ENCODE results near the gene TMEM185B. TPM values are rescaled to one million over a fixed set of nuclear protein-coding genes. Genes with fewer than 3 reads are reported as not detected.

TMEM185B gene
- total RNA-seq, 1 donor from 2014 or later = 22.4 TPM

DNA sequence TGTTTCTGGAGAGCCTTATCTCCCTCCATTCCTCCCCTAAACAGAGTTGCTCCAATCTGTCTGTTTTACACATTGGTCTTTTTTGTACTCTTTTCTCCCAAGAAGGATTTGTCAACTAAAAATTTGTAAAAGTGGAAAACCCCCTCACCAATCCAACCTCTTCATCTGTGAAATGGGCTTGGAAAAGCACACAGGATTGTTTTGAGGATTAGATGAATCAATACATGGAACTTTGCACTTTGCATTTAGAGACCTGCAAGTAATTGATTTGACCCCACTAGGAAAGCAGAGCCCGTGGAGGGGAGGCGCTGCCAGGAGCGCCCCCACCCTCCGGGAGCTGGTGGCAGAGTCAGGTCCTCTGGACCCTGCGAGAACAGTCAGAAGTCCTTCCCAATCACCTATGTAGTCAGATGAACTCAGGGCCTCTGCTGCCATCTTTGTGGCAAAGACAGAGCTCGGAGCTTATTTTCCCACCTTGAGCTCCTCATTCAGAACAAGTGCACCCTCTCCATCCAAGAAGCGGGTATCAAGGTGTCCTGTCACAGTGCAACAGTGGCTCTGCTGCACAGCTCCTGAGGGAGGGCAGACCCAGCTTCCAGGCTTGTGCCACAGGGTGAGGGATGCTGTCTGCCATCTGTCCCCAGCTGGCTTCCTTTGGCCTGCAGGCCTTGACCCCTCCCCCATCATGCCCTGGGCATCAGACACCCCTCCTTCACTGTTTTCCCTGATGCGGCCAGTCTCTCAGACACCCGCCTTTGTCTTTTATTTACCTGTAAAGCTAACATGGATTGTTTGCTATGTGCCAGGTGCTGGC is 1.7 kb upstream of the TMEM185B start:
- Mint-ChIP-seq H3K27ac (ENCODE audit: unreplicated experiment) (no peak overlapping the region), H3K36me3 (ENCODE audit: low read depth) (peaks cover 18% of the 10 kb centered on the region), H3K4me1 (peaks cover 25% of the 10 kb centered on the region), H3K4me3 (peak overlapping the region; percentile 86), H3K9me3 (no peaks in the 10 kb centered on the region), H3K27me3 (ENCODE audit: low read depth) (peaks cover 31% of the 10 kb centered on the region)
- TF ChIP-seq, protein P1, sequence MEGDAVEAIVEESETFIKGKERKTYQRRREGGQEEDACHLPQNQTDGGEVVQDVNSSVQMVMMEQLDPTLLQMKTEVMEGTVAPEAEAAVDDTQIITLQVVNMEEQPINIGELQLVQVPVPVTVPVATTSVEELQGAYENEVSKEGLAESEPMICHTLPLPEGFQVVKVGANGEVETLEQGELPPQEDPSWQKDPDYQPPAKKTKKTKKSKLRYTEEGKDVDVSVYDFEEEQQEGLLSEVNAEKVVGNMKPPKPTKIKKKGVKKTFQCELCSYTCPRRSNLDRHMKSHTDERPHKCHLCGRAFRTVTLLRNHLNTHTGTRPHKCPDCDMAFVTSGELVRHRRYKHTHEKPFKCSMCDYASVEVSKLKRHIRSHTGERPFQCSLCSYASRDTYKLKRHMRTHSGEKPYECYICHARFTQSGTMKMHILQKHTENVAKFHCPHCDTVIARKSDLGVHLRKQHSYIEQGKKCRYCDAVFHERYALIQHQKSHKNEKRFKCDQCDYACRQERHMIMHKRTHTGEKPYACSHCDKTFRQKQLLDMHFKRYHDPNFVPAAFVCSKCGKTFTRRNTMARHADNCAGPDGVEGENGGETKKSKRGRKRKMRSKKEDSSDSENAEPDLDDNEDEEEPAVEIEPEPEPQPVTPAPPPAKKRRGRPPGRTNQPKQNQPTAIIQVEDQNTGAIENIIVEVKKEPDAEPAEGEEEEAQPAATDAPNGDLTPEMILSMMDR (conservative IDR thresholded peaks at IDR 0.05) = no peak
- no peak for DNase-seq (ENCODE audit: low read depth, low spot score)

DNA sequence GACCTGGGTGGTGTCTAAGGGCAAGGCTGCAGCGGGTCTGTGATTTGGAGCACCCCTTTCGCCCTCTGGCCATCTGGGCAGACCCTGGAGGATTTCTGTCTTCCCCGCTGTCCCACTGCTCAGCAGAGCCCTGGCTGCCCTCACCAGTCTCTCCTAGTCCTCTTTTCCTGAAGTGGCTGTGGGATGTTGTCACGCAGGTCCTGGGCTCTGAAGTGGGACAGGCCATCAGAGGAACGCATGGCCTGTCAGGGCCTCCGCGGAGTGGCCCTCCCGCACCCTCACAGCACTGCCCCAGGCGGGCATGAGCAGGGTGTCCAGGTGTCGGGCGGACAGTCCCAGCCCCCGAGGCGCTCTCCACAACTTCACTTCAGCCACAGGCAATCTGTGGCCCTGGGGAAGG is 1.1 kb upstream of the TMEM185B start:
- Mint-ChIP-seq H3K27me3 (ENCODE audit: low read depth) (peaks cover 28% of the 10 kb centered on the region), H3K27ac (ENCODE audit: unreplicated experiment) (no peak overlapping the region), H3K4me1 (peaks cover 25% of the 10 kb centered on the region), H3K9me3 (no peaks in the 10 kb centered on the region), H3K36me3 (ENCODE audit: low read depth) (peaks cover 21% of the 10 kb centered on the region), H3K4me3 (peak overlapping the region; percentile 86)
- TF ChIP-seq, protein P1 (conservative IDR thresholded peaks at IDR 0.05) = no peak
- DNase-seq (ENCODE audit: low read depth, low spot score) = no peak

DNA sequence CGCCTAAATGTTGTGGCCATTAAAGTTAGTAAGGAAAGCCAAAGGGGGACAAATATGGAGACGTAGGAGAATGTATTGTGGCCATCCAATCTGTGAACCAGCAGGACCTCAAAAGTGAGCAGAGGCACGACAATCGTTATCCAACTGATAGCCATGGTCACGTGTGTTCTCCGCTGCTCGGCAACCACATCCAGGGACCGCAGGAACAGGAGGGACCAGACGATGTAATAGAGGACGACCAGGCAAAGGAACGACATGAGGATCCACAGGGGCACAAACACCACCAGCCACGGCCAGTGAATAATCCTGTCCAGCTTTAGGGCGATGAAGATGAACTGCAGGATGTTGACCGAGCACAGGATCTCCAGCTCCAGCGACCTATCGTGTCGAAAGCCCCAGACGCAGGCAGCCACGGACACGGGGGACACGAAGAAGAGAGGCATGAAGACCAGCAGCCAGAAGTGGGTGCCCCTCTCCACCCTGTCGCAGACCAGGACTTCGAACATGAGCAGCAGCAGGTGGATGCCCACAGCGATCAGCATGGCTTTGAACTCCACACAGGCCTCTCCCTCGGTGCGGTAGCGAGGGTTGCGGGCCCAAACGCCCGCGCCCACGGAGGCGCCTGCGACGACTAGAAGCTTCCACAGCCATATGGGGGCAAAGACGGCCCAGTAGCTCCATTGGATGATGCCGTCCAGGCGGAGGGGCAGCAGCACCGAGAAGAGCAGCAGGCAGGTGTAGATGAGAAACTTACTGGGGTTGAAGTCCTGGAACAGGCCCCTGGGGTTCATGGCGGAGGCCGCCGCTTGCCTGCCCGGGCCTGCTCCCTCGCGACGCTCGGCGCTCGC is 790 bp downstream of the TMEM185B start:
- DNase-seq (ENCODE audit: low read depth, low spot score) = no peak
- Mint-ChIP-seq H3K36me3 (ENCODE audit: low read depth) (peaks cover 29% of the 10 kb centered on the region), H3K9me3 (no peaks in the 10 kb centered on the region), H3K27ac (ENCODE audit: unreplicated experiment) (no peak overlapping the region), H3K4me3 (peak overlapping the region; percentile 84), H3K27me3 (ENCODE audit: low read depth) (peaks cover 25% of the 10 kb centered on the region), H3K4me1 (peaks cover 22% of the 10 kb centered on the region)
- TF ChIP-seq, protein P1 (conservative IDR thresholded peaks at IDR 0.05) = no peak

DNA sequence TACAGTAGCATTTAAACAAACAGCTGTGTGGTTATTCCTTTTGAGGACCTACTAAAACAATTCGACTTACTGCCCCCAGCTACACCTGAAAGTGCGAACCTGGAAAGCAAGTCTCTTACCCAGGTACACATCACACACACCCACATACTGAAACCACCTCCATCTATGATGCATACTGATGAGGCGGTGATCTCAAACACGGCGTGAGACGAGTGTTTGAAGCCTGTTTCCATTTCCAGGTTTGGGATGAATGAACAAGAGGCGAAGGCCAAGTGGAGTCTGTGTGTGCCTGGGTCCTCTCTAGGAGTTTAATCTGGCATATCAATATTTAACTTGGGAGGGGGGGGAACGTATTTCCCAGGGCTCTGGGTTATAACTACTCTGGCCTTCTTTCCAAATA is 1.6 kb downstream of the TMEM185B start:
- H3K27me3 Mint-ChIP-seq (ENCODE audit: low read depth) = peaks cover 20% of the 10 kb centered on the region
- H3K9me3 Mint-ChIP-seq = peaks cover 3% of the 10 kb centered on the region
- no peak overlapping the region for H3K27ac Mint-ChIP-seq (ENCODE audit: unreplicated experiment)
- TF ChIP-seq, protein P1 (conservative IDR thresholded peaks at IDR 0.05) = no peak
- H3K4me1 Mint-ChIP-seq = peaks cover 18% of the 10 kb centered on the region
- no peak for DNase-seq (ENCODE audit: low read depth, low spot score)
- H3K36me3 Mint-ChIP-seq (ENCODE audit: low read depth) = peaks cover 32% of the 10 kb centered on the region
- H3K4me3 Mint-ChIP-seq = peak overlapping the region; percentile 84

DNA sequence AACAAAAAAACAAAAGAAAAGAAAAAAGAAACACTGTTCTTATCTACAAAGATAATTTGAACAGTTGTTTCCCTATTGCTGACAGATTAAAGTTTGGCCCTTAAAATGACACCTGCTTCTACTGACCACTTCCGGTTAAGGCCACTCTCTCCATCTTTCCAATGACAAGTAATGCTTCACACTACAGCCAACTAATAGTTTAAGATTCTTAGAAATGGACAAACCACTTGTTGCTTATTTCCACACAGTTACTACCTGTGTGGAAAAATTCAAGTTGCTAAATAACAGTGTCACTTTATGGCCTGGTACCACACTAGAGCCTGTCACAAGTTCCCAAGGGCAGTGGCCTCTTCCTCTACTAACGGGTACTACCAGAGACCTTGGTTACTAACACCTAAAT is 2.4 kb downstream of the TMEM185B start:
- peaks cover 18% of the 10 kb centered on the region for H3K4me1 Mint-ChIP-seq
- TF ChIP-seq, protein P1 (conservative IDR thresholded peaks at IDR 0.05) = no peak
- H3K27me3 Mint-ChIP-seq (ENCODE audit: low read depth) = peaks cover 16% of the 10 kb centered on the region
- DNase-seq (ENCODE audit: low read depth, low spot score) = no peak
- H3K27ac Mint-ChIP-seq (ENCODE audit: unreplicated experiment) = no peak overlapping the region
- H3K36me3 Mint-ChIP-seq (ENCODE audit: low read depth) = peaks cover 37% of the 10 kb centered on the region
- H3K9me3 Mint-ChIP-seq = peaks cover 8% of the 10 kb centered on the region
- peak overlapping the region; percentile 84 for H3K4me3 Mint-ChIP-seq

All from neural crest cell (in vitro differentiated cells).